Adrenal gland (tissue), 5 donors: ENCODE measurements around the gene PPP1R15A.

Experiments used
- CTCF ChIP-seq, 6 experiments: fragments of 450-650 bp in 4 of 6; fragments of 200-600 bp in 2 of 6; sonication (generic) in 1 of 6; IDR thresholded peaks; 1 replicate in 5 of 6; 2 replicates in 1 of 6; pipeline versions ENCODE4 v1.5.1 to v1.8.0; 2016 to 2021; ENCODE audit warnings: antibody characterized with exemption in 6 of 6, mild to moderate bottlenecking in 2 of 6, moderate library complexity in 1 of 6
- POLR2A ChIP-seq, 2 donors: fragments of 450-650 bp; IDR thresholded peaks; one replicate each; pipeline ENCODE4 v1.6.1; 2017; ENCODE audit warnings: antibody characterized with exemption in 2 of 2, mild to moderate bottlenecking in 2 of 2, moderate library complexity in 1 of 2
- donor health status: DM: no; HTN: no; CAD: no.

- TF ChIP-seq CTCF (IDR thresholded peaks at IDR 0.05) (no peak), POLR2A (IDR thresholded peaks at IDR 0.05) (no peak)
Observed at GRCh38 chr19:48881741-48882657, 9.8 kb downstream of the PPP1R15A start.
